Measurements from ENCODE around the gene SPEF2. TPM values are rescaled to one million over a fixed set of nuclear protein-coding genes. Genes with fewer than 3 reads are reported as not detected.

Gene SPEF2
- polyA plus RNA-seq, 1 experiment, result 4.0 TPM

DNA sequence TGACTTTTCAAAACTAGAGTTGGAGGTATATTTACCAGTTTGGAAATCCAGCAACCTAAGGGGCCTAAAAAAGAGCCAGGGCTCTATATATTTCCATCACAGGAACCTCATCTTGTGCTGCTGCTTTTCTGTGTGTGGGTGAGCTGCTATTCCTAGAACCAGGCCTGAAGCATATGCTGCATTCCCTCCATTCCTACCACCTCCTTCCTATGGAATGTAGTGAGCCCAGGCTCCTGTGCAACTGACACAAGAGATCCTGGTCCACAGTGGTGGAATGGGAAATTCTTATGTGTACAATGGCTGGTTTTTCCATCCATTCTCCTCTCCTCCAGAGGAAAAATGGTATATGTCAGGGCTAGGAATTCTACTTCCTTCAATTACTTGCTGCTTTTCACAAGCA lies 39.1 kb downstream of the SPEF2 start:
- H3K36me3 ChIP-seq (ENCODE audit: control insufficient read depth, insufficient read depth, low read length), result no peaks in the 10 kb centered on the region
- TF ChIP-seq, protein P1, sequence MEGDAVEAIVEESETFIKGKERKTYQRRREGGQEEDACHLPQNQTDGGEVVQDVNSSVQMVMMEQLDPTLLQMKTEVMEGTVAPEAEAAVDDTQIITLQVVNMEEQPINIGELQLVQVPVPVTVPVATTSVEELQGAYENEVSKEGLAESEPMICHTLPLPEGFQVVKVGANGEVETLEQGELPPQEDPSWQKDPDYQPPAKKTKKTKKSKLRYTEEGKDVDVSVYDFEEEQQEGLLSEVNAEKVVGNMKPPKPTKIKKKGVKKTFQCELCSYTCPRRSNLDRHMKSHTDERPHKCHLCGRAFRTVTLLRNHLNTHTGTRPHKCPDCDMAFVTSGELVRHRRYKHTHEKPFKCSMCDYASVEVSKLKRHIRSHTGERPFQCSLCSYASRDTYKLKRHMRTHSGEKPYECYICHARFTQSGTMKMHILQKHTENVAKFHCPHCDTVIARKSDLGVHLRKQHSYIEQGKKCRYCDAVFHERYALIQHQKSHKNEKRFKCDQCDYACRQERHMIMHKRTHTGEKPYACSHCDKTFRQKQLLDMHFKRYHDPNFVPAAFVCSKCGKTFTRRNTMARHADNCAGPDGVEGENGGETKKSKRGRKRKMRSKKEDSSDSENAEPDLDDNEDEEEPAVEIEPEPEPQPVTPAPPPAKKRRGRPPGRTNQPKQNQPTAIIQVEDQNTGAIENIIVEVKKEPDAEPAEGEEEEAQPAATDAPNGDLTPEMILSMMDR (IDR thresholded peaks at IDR 0.05; ENCODE audit: insufficient read depth, low read depth, low read length), result no peak
- POLR2A ChIA-PET, result interaction anchor here (1.0 kb wide), 1 partner anchor 85 kb away, joined by 5 read pairs; no protein-coding TSS in a partner anchor
- H3K4me3 ChIP-seq (ENCODE audit: low read depth, low read length), result no peak overlapping the region
- H3K27me3 ChIP-seq (ENCODE audit: control insufficient read depth, insufficient read depth, low read length), result no peaks in the 10 kb centered on the region
- CTCF ChIA-PET, result interaction anchor here (0.7 to 1.2 kb wide), 2 partner anchors 56 to 120 kb away, joined by 3 read pairs; no protein-coding TSS in a partner anchor
- no peak for DNase-seq (ENCODE audit: low read depth)

DNA sequence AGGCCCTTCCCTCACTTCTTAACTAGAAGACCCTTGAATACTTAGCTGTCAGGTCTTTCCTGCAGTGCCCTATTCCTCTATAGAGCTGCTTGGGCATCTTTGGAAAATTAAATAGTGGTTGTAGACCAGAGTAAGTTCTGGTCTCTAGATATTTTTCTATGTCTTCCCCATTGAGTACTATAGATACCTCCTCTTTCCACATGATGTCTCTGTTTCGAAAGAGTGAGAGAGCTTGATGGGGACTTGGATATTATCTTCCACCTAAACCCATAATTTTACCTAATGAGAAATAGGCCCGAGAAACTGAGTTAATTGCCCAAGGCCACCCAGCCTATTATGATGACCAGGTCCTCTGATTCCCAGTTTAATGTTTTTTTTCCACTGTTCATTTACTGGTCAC lies 40.2 kb downstream of the SPEF2 start:
- no peak for DNase-seq (ENCODE audit: low read depth)
- Histone ChIP-seq H3K36me3 (ENCODE audit: control insufficient read depth, insufficient read depth, low read length) (no peaks in the 10 kb centered on the region), H3K4me3 (ENCODE audit: low read depth, low read length) (no peak overlapping the region), H3K27me3 (ENCODE audit: control insufficient read depth, insufficient read depth, low read length) (no peaks in the 10 kb centered on the region)
- ChIA-PET POLR2A (no interaction called here), CTCF (interaction anchor here (0.6 kb wide), 2 partner anchors 613 to 1914 kb away, joined by 3 read pairs; no protein-coding TSS in a partner anchor)
- TF ChIP-seq, protein P1 (IDR thresholded peaks at IDR 0.05; ENCODE audit: insufficient read depth, low read depth, low read length), result no peak

DNA sequence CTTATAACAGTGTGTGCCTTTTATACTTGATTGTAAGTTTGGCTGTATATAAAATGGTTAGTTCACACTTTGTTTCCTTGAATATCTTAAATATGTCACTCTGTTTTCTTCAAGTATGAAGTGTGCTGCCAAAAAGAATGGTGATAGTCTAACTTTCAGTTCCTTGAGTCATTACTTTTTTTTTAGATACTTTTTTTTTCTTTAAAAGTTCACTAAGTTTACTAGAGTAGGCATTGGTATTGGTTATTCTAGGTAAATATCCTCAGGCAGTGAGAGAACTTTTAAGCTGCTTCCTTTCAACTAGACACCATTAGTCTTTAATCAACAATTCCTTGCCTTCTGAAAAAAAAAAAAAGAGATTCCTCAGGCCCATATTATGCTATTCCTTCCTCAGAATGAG lies 41.9 kb downstream of the SPEF2 start:
- Histone ChIP-seq H3K36me3 (ENCODE audit: control insufficient read depth, insufficient read depth, low read length) (no peaks in the 10 kb centered on the region), H3K4me3 (ENCODE audit: low read depth, low read length) (no peak overlapping the region), H3K27me3 (ENCODE audit: control insufficient read depth, insufficient read depth, low read length) (no peaks in the 10 kb centered on the region)
- POLR2A ChIA-PET, result no interaction called here
- CTCF ChIA-PET, result interaction anchor here (1.0 to 2.7 kb wide), 4 partner anchors 8 to 267 kb away, joined by 3 to 16 read pairs (median 4); no protein-coding TSS in a partner anchor
- TF ChIP-seq, protein P1 (IDR thresholded peaks at IDR 0.05; ENCODE audit: insufficient read depth, low read depth, low read length), result no peak
- no peak for DNase-seq (ENCODE audit: low read depth)

DNA sequence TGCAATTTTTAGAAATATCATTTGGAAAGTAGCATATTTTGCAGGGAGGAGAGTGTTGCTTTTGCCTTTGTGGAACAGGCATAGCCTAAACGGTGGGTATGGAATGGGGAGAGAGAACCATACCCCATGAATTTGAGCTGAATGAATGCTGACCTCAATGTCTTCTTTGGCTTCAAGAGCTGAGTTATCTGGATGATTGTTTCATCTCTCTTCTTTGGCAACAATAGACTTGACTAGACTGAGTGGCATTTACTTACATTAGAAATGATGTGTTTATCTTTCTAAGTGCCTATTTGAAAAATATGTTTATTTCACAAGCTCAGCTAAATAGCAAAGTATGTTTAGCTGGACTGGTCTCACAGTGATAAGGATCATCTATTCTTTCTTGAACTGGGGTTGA lies 42.8 kb downstream of the SPEF2 start:
- TF ChIP-seq, protein P1 (IDR thresholded peaks at IDR 0.05; ENCODE audit: insufficient read depth, low read depth, low read length), result no peak
- Histone ChIP-seq H3K4me3 (ENCODE audit: low read depth, low read length) (no peak overlapping the region), H3K27me3 (ENCODE audit: control insufficient read depth, insufficient read depth, low read length) (no peaks in the 10 kb centered on the region), H3K36me3 (ENCODE audit: control insufficient read depth, insufficient read depth, low read length) (no peaks in the 10 kb centered on the region)
- ChIA-PET POLR2A (no interaction called here), CTCF (interaction anchor here (0.8 to 2.7 kb wide), 5 partner anchors 9 to 274 kb away, joined by 3 to 16 read pairs (median 3); no protein-coding TSS in a partner anchor)
- DNase-seq (ENCODE audit: low read depth), result no peak

DNA sequence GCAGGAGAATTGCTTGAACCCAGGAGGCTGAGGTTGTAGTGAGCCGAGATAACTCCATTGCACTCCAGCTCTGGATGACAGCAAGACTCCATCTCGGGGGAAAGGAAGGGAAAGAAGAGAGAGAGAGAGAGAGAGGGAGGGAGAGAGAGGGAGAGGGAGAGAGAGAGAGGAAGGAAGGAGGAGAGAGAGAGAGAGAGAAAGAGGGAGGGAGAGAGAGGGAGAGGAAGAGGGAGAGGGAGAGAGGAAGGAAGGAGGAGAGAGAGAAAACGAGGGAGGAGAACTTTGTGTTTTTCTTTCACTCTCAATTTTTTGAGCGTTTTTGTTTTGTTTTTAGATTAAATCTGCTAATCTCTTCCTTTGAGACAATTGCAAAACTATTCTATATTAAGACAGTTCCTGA lies 46.9 kb downstream of the SPEF2 start:
- TF ChIP-seq, protein P1 (IDR thresholded peaks at IDR 0.05; ENCODE audit: insufficient read depth, low read depth, low read length), result no peak
- Histone ChIP-seq H3K27me3 (ENCODE audit: control insufficient read depth, insufficient read depth, low read length) (no peaks in the 10 kb centered on the region), H3K36me3 (ENCODE audit: control insufficient read depth, insufficient read depth, low read length) (no peaks in the 10 kb centered on the region), H3K4me3 (ENCODE audit: low read depth, low read length) (no peak overlapping the region)
- POLR2A ChIA-PET, result interaction anchor here (0.6 to 0.8 kb wide), 2 partner anchors 9 to 196 kb away, joined by 3 to 7 read pairs; no protein-coding TSS in a partner anchor
- no peak for DNase-seq (ENCODE audit: low read depth)
- CTCF ChIA-PET, result interaction anchor here (1.1 to 2.1 kb wide), 2 partner anchors 14 to 113 kb away, joined by 3 to 8 read pairs; no protein-coding TSS in a partner anchor

Data from BJ (cell line).